Nephron progenitor cell (in vitro differentiated cells): ENCODE results near the gene ENO1.
A peak's percentile ranks its signal among the peaks of the same experiment; 100 is the strongest.
"Not testable (repeated sequence)": the region's sequence is repeated elsewhere in the genome, so short reads cannot be mapped to it uniquely, and the experiment has no call there.

Experiments
- DNase-seq: peaks from one replicate; pipeline ENCODE4 v3.0.0; 2021
- H3K27ac Mint-ChIP-seq: 2 replicates; pipeline ENCODE4 v1.8.0; 2021; ENCODE audit warnings: mild to moderate bottlenecking, moderate library complexity, mixed read lengths
- H3K27me3 Mint-ChIP-seq: 2 replicates; pipeline ENCODE4 v1.8.0; 2021; ENCODE audit warnings: mild to moderate bottlenecking, low read depth, mixed read lengths; ENCODE audit not compliant: poor library complexity
- H3K36me3 Mint-ChIP-seq: 2 replicates; pipeline ENCODE4 v1.8.0; 2021; ENCODE audit warnings: low read depth, mixed read lengths
- H3K4me1 Mint-ChIP-seq: 2 replicates; pipeline ENCODE4 v1.8.0; 2021; ENCODE audit warnings: mixed read lengths
- H3K4me3 Mint-ChIP-seq: 2 replicates; pipeline ENCODE4 v1.8.0; 2021; ENCODE audit warnings: mild to moderate bottlenecking, moderate library complexity, mixed read lengths
- H3K9me3 Mint-ChIP-seq: 2 replicates; pipeline ENCODE4 v1.8.0; 2021; ENCODE audit warnings: mild to moderate bottlenecking, moderate library complexity, mixed read lengths
- CTCF ChIP-seq: fragments of 200-600 bp; sonication (generic); IDR thresholded peaks from 2 replicates; pipeline ENCODE4 v1.5.0; 2021; ENCODE audit warnings: antibody characterized with exemption

ENO1 gene

GRCh38 chr1:8899046-8899445 lies 20.6 kb upstream of the ENO1 start:
- no peak for DNase-seq
- no peaks in the 10 kb centered on the region for H3K36me3 Mint-ChIP-seq
- H3K4me1 Mint-ChIP-seq, result peaks cover 13% of the 10 kb centered on the region
- H3K27me3 Mint-ChIP-seq, result no peaks in the 10 kb centered on the region
- no peak overlapping the region for H3K27ac Mint-ChIP-seq
- no peak overlapping the region for H3K4me3 Mint-ChIP-seq
- TF ChIP-seq CTCF, result no peak
- peaks cover 11% of the 10 kb centered on the region for H3K9me3 Mint-ChIP-seq

- Mint-ChIP-seq H3K4me1 (peaks cover 11% of the 10 kb centered on the region), H3K9me3 (peaks cover 11% of the 10 kb centered on the region)
- not testable (repeated sequence) for H3K4me3 Mint-ChIP-seq, DNase-seq, H3K27ac Mint-ChIP-seq, H3K36me3 Mint-ChIP-seq, H3K27me3 Mint-ChIP-seq
These were observed 19.9 kb upstream of the ENO1 start for GRCh38 chr1:8898418-8898817.

- Mint-ChIP-seq H3K4me1 (peaks cover 11% of the 10 kb centered on the region), H3K9me3 (peaks cover 11% of the 10 kb centered on the region)
- DNase-seq, H3K36me3 Mint-ChIP-seq, H3K4me3 Mint-ChIP-seq, H3K27me3 Mint-ChIP-seq, H3K27ac Mint-ChIP-seq: not testable (repeated sequence)
These were observed 19.0 kb upstream of the ENO1 start for GRCh38 chr1:8897505-8897904.

DNA sequence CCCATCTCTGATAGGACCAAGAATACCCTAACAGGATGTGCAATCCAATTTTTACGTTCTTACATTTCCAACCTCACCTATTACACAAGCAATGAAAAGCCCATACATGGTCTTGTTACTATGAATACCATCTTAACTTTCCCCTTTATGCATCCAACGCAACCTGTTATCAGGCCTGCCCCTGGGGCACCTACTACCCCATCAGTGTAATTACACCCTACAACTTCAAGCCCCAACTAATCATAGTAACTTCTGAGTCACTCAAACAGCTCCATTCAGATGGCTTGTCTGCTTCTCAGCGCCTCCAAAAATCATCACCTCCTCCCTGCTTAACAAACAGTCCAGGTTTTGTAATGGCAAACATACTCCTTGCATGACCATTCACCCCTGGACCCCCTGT lies 18.3 kb upstream of the ENO1 start:
- not testable (repeated sequence) for H3K4me3 Mint-ChIP-seq
- H3K4me1 Mint-ChIP-seq, result peaks cover 15% of the 10 kb centered on the region

DNA sequence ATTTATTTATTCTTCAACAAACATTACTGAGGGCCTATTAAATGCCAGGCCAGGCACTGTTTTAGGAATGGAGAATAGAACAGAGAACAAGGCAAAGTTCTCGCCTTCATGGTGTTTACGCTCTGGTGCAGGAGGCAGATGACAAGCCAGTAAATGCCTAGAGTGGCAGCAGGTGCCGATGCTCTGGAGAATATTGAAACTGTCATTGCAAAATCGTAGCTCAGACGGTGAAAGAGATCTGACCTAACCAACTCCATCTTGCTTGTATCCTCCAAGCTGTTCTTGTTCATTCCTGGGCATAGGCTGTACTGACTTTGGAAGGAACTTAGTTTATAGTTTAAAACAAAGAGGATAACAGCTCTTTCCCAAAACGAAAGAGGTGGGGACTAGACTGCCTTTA lies 13.5 kb upstream of the ENO1 start:
- Mint-ChIP-seq H3K4me3 (no peak overlapping the region), H3K36me3 (no peaks in the 10 kb centered on the region), H3K9me3 (no peaks in the 10 kb centered on the region), H3K4me1 (peaks cover 36% of the 10 kb centered on the region), H3K27me3 (peaks cover 4% of the 10 kb centered on the region), H3K27ac (no peak overlapping the region)
- DNase-seq, result no peak
- no peak for TF ChIP-seq CTCF

More for the DNA sequence above, 18.3 kb upstream of the ENO1 start:
- not testable (repeated sequence) for DNase-seq, H3K36me3 Mint-ChIP-seq, H3K27ac Mint-ChIP-seq, H3K27me3 Mint-ChIP-seq
- H3K9me3 Mint-ChIP-seq, result peaks cover 11% of the 10 kb centered on the region

DNA sequence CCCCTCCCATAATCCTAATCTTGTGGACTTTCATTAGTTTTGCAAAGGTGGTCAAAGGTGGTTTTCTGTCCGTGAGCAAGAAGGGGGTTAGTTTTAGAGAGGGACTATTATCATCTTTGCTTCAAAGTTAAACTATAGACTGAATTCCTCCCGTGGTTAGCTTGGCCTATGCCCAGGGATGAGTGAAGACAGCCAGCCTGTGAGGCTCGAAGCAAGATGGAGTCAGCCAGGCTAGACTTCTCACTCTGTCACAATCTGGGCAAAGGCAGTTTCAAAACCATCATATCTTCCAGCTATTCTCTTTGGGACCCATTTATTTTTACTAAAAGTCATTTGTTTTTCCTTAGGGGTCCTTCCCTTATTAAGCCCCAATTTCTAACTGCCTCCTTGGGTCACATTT lies 12.9 kb upstream of the ENO1 start:
- H3K27me3 Mint-ChIP-seq, result peaks cover 7% of the 10 kb centered on the region
- no peaks in the 10 kb centered on the region for H3K36me3 Mint-ChIP-seq
- no peak for DNase-seq
- peaks cover 38% of the 10 kb centered on the region for H3K4me1 Mint-ChIP-seq
- no peaks in the 10 kb centered on the region for H3K9me3 Mint-ChIP-seq
- no peak overlapping the region for H3K4me3 Mint-ChIP-seq
- TF ChIP-seq CTCF, result no peak
- H3K27ac Mint-ChIP-seq, result no peak overlapping the region

DNA sequence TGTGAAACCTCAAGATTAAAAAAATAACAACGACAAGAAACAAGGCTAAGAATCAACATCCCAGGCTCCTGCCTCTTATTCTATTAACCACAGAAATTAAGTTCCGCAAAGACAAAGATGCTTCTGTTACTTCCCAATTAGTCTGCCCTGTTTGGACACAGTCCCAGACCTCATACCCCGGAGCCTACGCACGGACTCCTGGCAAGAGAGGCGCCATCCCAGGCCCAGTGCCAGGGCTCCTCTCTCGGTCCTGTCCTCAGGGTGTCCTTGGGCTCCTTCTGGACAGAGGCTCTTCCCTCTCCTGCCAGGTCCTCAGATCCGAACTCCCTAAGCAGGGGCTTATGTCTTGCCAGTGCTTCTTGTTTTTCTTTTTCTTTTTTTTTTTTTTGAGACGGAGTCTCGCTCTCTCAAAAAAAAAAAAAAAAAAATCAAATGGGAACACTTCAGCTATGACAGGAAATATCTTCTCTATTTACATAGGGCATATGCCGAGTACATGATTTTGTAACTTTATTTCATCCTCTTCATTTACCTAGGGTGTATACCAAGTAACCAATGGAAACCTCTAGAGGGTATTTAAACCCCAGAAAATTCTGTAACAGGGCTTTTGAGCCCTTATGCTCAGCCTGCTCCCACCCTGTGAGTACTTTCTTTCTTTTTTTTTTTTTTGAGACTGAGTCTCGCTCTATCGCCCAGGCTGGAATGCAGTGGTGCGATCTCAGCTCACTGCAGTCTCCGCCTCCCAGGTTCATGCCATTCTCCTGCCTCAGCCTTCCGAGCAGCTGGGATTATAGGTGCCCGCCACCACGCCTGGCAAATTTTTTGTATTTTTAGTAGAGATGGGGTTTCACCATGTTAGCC lies 11.7 kb upstream of the ENO1 start:
- H3K9me3 Mint-ChIP-seq, result no peaks in the 10 kb centered on the region
- no peak for DNase-seq
- no peak overlapping the region for H3K4me3 Mint-ChIP-seq
- no peak for TF ChIP-seq CTCF
- H3K36me3 Mint-ChIP-seq, result no peaks in the 10 kb centered on the region
- peaks cover 45% of the 10 kb centered on the region for H3K4me1 Mint-ChIP-seq
- H3K27me3 Mint-ChIP-seq, result peaks cover 7% of the 10 kb centered on the region
- peak overlapping the region; percentile 73 for H3K27ac Mint-ChIP-seq
